Spleen (tissue), 7 donors: ENCODE measurements around the gene UGCG.

Experiments
- POLR2AphosphoS5 ChIP-seq, 3 donors: sonication (generic); formaldehyde crosslinking; IDR thresholded peaks; one replicate each; pipeline ENCODE4 v1.5.1; 2017; ENCODE audit warnings: antibody characterized with exemption in 3 of 3
- TF ChIP-seq, protein P1 (sequence below), 11 experiments: fragments of 200-600 bp in 7 of 11; fragments of 450-650 bp in 4 of 11; sonication (generic) in 4 of 11; IDR thresholded peaks in 8 of 11; conservative IDR thresholded peaks in 3 of 11; 1 replicate in 7 of 11; 2 replicates in 4 of 11; pipeline versions ENCODE4 v1.4.0 to v1.8.0; 2016 to 2021; ENCODE audit warnings: antibody characterized with exemption in 11 of 11, inconsistent platforms in 4 of 11, mild to moderate bottlenecking in 1 of 11
- donor health status: DM: no; HTN: no; CAD: no; lungs with moderate emphysema.
- donor health status: DM: no; HTN: no; CAD: no.
- donor health status: DM: no; HTN: no; CAD: no.

DNA sequence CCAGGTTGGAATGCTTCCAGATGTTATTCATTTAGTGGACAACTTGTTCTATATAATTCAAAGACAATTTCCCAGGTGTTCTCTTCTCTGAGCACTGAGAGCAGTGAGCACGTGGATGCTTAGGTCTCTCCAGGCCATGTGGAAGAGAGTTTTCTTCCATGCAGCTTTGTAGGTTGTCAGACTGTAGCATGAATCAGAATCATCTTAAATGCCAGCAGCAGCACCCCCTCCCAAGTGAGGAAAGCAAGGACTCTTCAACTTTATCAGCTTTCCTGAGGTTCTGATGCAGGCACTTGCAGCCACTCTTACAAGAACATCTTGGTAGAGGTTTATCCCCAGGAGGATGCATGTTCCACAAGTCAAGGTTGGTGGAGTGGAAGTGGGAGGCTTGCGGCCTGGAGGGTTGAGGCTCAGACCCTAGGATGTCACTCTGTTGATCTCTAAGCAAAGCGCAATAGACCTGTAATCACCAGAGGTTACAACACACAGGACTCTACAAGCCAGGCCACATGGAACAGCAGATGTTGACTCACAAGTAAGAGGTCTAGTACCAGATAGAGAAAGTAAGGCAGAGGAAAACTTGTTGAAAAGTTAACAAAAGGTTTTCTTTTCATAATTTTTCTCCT lies 47.7 kb downstream of the UGCG start:
- TF ChIP-seq, protein P1, sequence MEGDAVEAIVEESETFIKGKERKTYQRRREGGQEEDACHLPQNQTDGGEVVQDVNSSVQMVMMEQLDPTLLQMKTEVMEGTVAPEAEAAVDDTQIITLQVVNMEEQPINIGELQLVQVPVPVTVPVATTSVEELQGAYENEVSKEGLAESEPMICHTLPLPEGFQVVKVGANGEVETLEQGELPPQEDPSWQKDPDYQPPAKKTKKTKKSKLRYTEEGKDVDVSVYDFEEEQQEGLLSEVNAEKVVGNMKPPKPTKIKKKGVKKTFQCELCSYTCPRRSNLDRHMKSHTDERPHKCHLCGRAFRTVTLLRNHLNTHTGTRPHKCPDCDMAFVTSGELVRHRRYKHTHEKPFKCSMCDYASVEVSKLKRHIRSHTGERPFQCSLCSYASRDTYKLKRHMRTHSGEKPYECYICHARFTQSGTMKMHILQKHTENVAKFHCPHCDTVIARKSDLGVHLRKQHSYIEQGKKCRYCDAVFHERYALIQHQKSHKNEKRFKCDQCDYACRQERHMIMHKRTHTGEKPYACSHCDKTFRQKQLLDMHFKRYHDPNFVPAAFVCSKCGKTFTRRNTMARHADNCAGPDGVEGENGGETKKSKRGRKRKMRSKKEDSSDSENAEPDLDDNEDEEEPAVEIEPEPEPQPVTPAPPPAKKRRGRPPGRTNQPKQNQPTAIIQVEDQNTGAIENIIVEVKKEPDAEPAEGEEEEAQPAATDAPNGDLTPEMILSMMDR (IDR thresholded peaks at IDR 0.05 in 8 of 11, conservative IDR thresholded peaks at IDR 0.05 in 3 of 11) = no peak
- TF ChIP-seq POLR2AphosphoS5 (IDR thresholded peaks at IDR 0.05) = no peak
